HCT116 (cell line): ENCODE measurements around the gene SLC19A1.

Experiments
- EZH2 ChIP-seq: fragments of 200-600 bp; sonication (generic); IDR thresholded peaks from 2 replicates; pipeline ENCODE4 v1.6.1; 2017; ENCODE audit warnings: antibody characterized with exemption, mixed run types
- POLR2A ChIP-seq: IDR thresholded peaks from 2 replicates; pipeline ENCODE4 v1.7.0; 2011; ENCODE audit warnings: borderline replicate concordance; ENCODE audit not compliant: insufficient read depth, insufficient read length; ENCODE audit errors: extremely low read depth
- SIN3A ChIP-seq: IDR thresholded peaks from 2 replicates; pipeline ENCODE4 v1.6.1; 2012; ENCODE audit warnings: low read depth
- YY1 ChIP-seq: IDR thresholded peaks from 2 replicates; pipeline ENCODE4 v1.6.1; 2011; ENCODE audit warnings: low read length, low read depth, moderate library complexity, mild to moderate bottlenecking; ENCODE audit not compliant: insufficient replicate concordance; ENCODE audit errors: extremely low read depth
- ZNF274 ChIP-seq: fragments of 200-500 bp; sonication (Bioruptor generic); IDR thresholded peaks from 2 replicates; pipeline ENCODE4 v1.6.1; 2014; ENCODE audit warnings: mild to moderate bottlenecking, low read depth, low read length, inconsistent platforms
- TF ChIP-seq, protein P1 (sequence below), 3 experiments: fragments of 200-600 bp in 1 of 3; sonication (generic) in 1 of 3; IDR thresholded peaks in 2 of 3; conservative IDR thresholded peaks in 1 of 3; 2 replicates each; pipeline ENCODE4 v1.5.1; 2012 to 2017; ENCODE audit warnings: low read depth in 2 of 3, low read length in 2 of 3, antibody characterized with exemption in 1 of 3, borderline replicate concordance in 1 of 3, control low read depth in 1 of 3, mild to moderate bottlenecking in 1 of 3, mixed read lengths in 1 of 3, mixed run types in 1 of 3, moderate library complexity in 1 of 3; ENCODE audit not compliant: insufficient read depth in 1 of 3
- TF ChIP-seq, protein P2 (sequence below): IDR thresholded peaks from 2 replicates; pipeline ENCODE4 v1.6.1; 2012; ENCODE audit warnings: low read depth

DNA sequence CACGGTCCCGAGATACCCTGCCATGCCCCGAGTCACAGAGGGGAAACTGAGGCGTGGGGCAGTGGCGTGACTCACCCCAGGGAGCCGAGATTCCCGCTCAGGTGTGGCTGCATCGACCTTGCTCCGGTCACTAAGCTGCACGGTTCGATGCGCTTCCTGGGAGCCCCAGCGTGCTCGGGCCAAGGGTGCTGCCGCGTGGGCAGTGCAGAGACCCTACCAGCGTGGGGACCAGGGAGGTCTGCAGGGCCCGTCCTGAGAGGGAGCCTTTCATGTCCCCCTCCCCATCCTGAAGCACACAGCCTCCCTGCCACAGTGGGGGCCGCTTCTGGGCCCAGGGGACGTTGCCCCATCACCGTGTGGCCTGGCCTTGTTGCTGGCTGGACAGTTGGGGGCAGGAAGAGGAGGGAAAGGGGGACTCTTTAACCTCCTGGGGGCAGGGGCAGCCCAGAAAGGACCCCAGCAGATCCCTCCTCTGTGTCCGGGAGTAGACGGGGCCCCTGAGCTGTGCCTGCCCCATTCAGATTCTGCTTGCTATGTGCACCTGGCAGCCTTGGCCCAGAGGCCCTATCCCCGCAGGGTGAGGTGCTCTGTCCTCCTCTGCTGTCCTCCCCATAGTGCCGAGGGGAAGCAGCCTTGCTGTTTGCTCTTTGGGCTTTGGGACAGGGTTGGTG, 84.9 kb downstream of the SLC19A1 start:
- TF ChIP-seq SIN3A (no peak), YY1 (no peak), POLR2A (no peak), EZH2 (no peak), ZNF274 (no peak)
- TF ChIP-seq, protein P1, sequence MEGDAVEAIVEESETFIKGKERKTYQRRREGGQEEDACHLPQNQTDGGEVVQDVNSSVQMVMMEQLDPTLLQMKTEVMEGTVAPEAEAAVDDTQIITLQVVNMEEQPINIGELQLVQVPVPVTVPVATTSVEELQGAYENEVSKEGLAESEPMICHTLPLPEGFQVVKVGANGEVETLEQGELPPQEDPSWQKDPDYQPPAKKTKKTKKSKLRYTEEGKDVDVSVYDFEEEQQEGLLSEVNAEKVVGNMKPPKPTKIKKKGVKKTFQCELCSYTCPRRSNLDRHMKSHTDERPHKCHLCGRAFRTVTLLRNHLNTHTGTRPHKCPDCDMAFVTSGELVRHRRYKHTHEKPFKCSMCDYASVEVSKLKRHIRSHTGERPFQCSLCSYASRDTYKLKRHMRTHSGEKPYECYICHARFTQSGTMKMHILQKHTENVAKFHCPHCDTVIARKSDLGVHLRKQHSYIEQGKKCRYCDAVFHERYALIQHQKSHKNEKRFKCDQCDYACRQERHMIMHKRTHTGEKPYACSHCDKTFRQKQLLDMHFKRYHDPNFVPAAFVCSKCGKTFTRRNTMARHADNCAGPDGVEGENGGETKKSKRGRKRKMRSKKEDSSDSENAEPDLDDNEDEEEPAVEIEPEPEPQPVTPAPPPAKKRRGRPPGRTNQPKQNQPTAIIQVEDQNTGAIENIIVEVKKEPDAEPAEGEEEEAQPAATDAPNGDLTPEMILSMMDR (IDR thresholded peaks at IDR 0.05 in 2 of 3, conservative IDR thresholded peaks at IDR 0.05 in 1 of 3; ENCODE audit: borderline replicate concordance in 1 of 3, insufficient read depth in 1 of 3, low read depth in 2 of 3, low read length in 2 of 3), result no peak
- TF ChIP-seq, protein P2, sequence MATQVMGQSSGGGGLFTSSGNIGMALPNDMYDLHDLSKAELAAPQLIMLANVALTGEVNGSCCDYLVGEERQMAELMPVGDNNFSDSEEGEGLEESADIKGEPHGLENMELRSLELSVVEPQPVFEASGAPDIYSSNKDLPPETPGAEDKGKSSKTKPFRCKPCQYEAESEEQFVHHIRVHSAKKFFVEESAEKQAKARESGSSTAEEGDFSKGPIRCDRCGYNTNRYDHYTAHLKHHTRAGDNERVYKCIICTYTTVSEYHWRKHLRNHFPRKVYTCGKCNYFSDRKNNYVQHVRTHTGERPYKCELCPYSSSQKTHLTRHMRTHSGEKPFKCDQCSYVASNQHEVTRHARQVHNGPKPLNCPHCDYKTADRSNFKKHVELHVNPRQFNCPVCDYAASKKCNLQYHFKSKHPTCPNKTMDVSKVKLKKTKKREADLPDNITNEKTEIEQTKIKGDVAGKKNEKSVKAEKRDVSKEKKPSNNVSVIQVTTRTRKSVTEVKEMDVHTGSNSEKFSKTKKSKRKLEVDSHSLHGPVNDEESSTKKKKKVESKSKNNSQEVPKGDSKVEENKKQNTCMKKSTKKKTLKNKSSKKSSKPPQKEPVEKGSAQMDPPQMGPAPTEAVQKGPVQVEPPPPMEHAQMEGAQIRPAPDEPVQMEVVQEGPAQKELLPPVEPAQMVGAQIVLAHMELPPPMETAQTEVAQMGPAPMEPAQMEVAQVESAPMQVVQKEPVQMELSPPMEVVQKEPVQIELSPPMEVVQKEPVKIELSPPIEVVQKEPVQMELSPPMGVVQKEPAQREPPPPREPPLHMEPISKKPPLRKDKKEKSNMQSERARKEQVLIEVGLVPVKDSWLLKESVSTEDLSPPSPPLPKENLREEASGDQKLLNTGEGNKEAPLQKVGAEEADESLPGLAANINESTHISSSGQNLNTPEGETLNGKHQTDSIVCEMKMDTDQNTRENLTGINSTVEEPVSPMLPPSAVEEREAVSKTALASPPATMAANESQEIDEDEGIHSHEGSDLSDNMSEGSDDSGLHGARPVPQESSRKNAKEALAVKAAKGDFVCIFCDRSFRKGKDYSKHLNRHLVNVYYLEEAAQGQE, result no peak
